GM10847 (cell line): ENCODE data around the gene SMIM44.

ENCODE experiments used
- POLR2A ChIP-seq: IDR thresholded peaks from 2 replicates; pipeline ENCODE4 v1.6.1; 2011; ENCODE audit not compliant: insufficient read length; ENCODE audit errors: extremely low read depth

The SMIM44 gene

GRCh38 chr19:3508771-3509535 is 25.7 kb upstream of the SMIM44 start:
- TF ChIP-seq POLR2A: no peak

GRCh38 chr19:3507371-3508120 is 24.3 kb upstream of the SMIM44 start:
- TF ChIP-seq POLR2A: no peak

GRCh38 chr19:3506384-3507340 is 23.4 kb upstream of the SMIM44 start:
- TF ChIP-seq POLR2A: no peak

GRCh38 chr19:3505598-3506383 is 22.6 kb upstream of the SMIM44 start, which contains the start of gene FZR1:
FZR1 (plus strand) TSS chr19:3506311; CDS start chr19:3522990, 16,679 bp downstream.
- peak; percentile 46 for TF ChIP-seq POLR2A

GRCh38 chr19:3504735-3505134 is 21.5 kb upstream of the SMIM44 start:
- no peak for TF ChIP-seq POLR2A

GRCh38 chr19:3503036-3503572 is 19.9 kb upstream of the SMIM44 start:
- TF ChIP-seq POLR2A: no peak

- no peak for TF ChIP-seq POLR2A
These were observed 18.5 kb upstream of the SMIM44 start for GRCh38 chr19:3501780-3502179.

GRCh38 chr19:3500429-3501101 is 17.3 kb upstream of the SMIM44 start, which contains the start of gene DOHH:
DOHH (minus strand) TSS chr19:3500674; CDS start chr19:3496814, 3,860 bp downstream.
- peak; percentile 84 for TF ChIP-seq POLR2A

GRCh38 chr19:3499738-3500428 is 16.6 kb upstream of the SMIM44 start:
- no peak for TF ChIP-seq POLR2A

GRCh38 chr19:3497757-3498520 is 14.7 kb upstream of the SMIM44 start:
- no peak for TF ChIP-seq POLR2A

- no peak for TF ChIP-seq POLR2A
These were observed 13.4 kb upstream of the SMIM44 start for GRCh38 chr19:3496392-3497273.
